Activated CD4-positive, alpha-beta T cell treated with anti-CD3 and anti-CD28 coated beads for 4 hours (primary cell): Measurements from ENCODE around the gene BIRC3.

ENCODE experiments used
- DNase-seq, 2 donors: peaks; one replicate each; pipeline ENCODE4 v3.0.0-alpha.2; 2020

The BIRC3 gene

DNA sequence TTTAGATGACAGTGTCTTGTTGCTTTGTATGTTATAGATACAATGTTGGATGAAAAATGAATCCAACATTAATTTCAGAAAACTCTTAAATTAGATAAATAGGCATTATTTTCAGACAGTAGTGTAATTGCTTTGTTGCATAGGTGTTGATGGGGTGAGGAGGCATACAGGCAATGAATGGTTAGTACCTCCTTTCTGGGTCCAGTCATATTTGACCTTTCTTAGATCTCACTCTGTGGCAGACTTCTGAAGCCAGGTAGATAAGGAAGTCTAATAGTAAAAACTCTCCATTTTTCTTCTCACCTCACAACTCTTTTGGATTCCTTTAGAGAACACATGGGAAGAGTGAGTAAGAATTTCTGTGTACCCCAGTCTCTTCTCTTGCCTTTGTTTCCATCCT, 61.5 kb downstream of the BIRC3 start:
- DNase-seq: no peak

DNA sequence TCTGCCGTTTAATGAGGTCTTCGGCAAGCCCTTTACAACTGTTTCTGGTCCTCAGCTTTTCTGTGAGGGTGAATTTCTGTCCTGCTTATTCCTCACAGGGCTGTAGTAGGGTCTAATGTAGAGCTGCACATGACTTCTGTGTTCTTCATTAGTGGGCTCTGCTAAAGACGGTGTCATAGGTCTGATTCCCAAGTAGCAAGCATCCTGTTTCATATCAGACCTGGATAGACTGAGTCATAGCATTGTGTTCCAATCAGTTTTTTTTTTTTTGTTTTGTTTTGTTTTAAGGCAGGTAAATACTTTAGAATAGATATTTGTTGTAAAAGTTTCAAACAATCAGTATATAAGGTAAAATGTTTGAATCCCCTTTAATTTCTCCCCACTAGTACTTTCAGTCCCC, 65.1 kb downstream of the BIRC3 start:
- no peak for DNase-seq

DNA sequence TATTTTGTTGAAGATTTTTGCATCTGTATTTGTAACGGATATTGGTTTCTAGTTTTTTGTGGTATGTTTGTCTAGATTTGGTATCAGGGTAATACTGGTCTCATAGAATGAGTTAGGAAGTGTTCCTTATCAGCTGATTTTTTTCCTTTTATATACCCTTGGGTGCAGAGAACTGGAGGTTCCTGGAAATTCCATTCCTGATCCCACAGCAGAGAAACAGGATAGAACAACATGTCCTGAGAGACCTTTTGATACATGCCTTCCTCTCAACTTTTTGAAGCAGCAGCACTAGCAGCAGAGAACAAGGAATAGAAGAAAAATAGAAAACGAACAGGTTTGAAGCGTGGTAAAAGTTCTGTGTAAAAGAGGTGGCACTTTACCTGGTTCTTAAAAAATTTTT, 66.6 kb downstream of the BIRC3 start:
- no peak for DNase-seq

- DNase-seq: no peak
Measured at GRCh38 chr11:102384419-102385079, 67.3 kb downstream of the BIRC3 start.

- DNase-seq: no peak
Measured at GRCh38 chr11:102385085-102386007, 68.1 kb downstream of the BIRC3 start.

GRCh38 chr11:102386136-102386734, 69.0 kb downstream of the BIRC3 start:
- no peak for DNase-seq

GRCh38 chr11:102387043-102387781, 69.9 kb downstream of the BIRC3 start:
- DNase-seq: no peak
